HG02623 (cell line): ENCODE results near the gene UNC119.
"Not testable (repeated sequence)": the region's sequence is repeated elsewhere in the genome, so short reads cannot be mapped to it uniquely, and the experiment has no call there.

Experiments used
- ATAC-seq: cut with Tn5 transposase; IDR thresholded peaks from one replicate; pipeline ENCODE4 v1.9.1; 2021; ENCODE audit warnings: moderate library complexity; ENCODE audit not compliant: unreplicated experiment

UNC119 gene

DNA sequence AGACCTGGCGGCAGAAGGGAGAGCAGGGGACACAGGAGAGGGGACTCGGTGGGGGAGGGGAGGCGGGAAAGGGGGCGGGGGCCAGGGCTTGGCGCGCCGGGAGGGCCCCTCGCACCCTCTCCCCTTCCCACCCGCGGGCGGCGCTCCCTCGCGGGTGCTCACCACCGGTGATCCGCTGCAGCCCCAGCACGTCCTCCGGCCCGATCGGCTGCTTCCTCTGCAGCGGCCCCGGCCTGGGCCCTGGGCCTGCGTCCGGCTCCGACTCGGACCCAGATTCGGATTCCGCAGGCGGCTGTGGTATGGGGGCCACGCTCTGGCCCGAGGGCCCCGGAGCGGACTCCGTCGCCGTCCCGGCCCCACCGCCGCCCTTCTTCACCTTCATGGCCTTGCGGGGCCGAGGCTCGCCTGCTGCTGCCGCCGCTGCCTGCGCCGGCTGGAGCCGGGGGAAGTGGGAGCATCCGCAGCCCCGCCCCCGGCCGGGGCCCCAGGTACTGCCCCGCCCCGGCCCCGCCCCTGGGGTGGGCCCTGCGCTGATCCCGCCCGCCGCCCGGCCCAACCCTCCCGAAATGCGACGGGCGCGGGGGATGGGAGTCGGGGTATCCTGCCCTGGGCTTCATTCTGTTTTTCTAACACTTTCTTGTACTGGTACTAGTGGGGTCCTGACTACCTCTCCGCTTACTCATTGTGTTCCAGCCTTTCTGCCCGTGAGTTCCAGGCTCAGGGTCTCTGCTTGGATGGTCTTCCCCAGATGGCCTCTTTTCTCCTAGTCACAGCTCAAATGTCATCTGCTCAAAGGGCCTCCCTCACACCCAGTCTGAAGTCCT, at the start of gene UNC119:
Gene UNC119 (minus strand): TSS at position 449 of the 824 bp plus-strand sequence. CDS start 67 bp downstream, at position 382.
- ATAC-seq: peak; percentile 48

DNA sequence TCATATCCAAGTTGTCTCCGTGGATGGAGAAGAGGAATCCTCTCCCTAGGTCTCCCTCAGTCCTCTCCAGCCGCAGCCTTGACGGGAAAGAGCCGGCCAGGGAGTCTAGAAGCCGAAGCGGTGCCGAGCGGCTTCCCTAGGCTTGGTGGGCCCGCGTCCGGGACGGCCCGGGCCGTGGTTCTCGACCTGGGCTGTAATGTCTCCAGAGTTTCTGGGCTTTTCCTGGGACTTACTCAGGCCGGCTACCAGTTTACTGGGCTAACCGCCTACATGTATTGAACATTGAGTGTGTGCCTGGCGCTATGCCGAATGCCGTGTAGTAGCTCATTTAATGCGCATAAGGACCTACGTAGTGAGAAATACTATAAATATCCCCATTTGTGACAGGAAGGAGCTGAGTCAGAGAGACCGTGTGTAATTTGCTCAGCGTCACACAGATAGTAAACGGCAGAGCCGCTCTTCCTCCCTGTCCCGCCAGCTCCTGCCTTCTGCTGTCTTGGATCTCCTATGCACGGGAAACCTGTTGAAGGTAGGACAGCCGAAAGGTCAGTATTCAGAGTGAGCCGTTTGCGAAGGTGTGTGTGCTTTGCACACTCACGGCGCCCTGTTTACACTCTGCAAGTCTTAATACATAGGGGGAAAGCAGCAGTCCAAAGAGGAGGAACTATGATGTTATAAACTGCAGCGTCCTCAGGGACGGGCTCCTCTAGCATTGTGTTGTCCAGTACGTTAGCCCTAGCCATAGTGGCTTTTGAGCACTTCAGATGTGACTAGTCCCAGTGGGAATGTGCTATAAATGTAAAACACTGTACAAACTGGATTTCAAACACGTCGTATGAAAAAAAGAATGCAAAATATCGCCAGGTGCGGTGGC, 47.1 kb upstream of the UNC119 start:
- peak; percentile 39 for ATAC-seq

DNA sequence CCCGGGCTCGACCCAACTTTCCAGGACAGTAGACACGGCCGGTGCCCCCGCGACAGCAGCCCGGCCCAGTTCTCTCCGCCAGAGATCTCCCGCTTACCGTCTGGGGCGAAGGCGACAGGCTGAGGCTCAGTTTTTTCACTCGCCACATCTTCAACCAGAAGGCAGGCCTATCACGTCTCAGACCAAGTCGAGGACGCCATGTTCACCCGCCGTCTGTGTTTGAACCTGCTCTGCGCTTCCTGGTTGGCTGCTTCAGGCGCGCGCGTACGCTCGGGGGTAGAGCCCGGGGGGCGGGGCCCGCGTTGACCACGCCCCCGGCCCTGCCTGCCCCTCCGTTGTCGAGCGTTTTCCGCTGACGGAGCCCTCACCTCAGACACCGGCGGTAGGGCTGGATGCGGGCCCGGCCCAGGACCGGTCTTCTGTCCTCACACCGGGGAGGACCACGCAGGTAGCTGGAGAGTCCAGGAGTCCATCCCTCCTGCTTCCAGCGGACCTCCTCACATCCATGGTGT, 46.4 kb upstream of the UNC119 start, which contains the start of gene SPAG5:
Gene SPAG5 (minus strand): TSS at position 227 of the 512 bp plus-strand sequence. CDS start 79 bp downstream, at position 148.
- ATAC-seq: peak; percentile 82

GRCh38 chr17:28598389-28598788, 46.0 kb upstream of the UNC119 start:
- no peak for ATAC-seq

DNA sequence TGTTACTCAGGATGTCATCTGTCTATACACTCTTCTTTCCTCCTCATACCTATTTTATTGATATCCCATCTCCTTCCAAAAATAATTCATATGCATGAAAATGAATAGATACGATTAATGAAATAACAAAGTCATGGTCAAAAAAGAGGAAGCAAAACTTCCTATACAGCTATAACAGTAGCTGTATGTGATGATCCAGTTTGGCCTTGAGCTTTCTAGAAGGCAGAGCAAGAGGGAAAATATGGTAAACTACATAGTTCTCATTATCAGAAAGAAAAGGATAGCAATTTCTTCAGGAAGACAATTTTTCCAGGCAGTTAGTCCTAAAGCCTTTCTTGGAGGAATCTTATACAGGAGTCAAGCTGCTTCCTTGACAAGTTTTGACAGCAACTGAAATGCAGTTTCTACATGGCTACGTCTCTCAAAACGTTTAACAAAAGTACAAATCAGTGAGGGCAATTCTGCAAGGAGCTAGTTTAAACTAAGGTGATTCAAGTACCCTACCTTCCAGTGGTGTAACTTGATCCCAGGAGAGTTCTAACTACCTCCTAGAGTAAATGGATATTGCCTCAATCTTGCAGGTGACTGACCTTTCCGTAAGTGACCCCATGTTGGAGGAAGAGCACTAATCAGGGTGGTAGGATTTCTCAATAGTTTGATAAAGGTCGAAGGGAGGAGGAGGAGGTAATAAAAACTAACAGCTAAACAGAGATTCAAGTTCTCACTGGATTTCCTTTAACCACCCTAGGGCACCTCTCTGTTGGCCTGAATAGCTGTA, 45.4 kb upstream of the UNC119 start:
- no peak for ATAC-seq

DNA sequence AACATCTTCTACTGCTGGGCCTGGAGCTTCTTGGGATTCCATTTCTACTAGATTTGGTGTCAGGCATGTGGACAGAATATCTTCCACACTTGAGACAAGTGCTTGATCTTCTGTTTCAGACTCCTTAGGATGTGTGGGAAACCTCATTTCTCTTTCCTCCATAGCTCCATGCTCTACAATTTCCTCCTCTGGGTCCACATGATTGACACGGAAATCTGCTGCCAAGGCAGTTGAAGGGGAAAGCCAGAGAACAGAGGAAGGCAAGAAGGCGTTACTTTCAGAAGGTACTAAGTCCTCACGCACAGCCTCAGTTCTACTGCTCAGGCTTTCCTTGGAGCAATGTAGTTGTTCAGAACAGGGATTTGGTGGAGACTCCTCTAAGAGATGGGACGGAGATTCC, 39.8 kb upstream of the UNC119 start:
- ATAC-seq: no peak

DNA sequence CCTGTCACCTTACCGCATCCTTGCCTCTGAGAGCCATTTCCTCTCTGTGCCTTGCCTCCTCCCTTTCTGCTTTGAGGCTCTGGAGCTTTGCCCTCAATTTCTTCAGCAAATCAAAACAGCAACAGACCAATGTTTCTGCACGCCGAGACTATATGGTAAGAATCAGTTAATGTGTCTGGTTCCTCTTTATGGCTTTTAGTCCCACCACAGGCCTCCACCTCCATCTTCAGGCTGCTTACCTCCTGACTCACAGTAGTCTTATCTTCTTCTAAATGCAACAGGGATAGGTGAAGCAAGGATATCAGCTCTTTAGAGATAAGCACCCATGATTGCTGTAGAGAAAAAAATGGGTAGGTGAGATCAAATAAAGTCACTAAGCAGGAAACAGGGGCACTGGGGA, 33.4 kb upstream of the UNC119 start:
- ATAC-seq: no peak

GRCh38 chr17:28584434-28584833, 32.0 kb upstream of the UNC119 start:
- no peak for ATAC-seq

GRCh38 chr17:28582513-28582912, 30.1 kb upstream of the UNC119 start:
- ATAC-seq: no peak

GRCh38 chr17:28580959-28581358, 28.5 kb upstream of the UNC119 start:
- ATAC-seq: no peak

DNA sequence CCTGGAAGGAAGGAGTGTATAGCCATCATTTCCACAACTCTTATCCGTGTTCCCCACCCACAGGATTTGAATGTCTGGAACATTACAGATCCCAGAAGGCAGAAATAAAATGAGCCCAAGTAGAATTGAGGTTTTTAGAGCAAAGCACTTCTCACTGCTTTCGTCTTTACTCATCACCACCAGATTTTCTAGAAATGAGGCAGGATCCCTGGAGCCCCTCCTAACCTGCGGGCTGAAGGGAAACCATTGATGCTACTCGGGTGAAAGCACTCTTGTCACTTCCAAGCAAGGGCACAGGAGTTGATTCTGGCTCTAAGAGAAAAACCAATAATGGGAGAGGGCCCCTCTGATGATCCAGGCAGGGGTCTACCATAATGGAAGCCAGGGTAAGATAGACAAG, 27.1 kb upstream of the UNC119 start:
- no peak for ATAC-seq

GRCh38 chr17:28578246-28579195, 26.1 kb upstream of the UNC119 start:
- ATAC-seq: no peak

GRCh38 chr17:28577466-28577824, 25.0 kb upstream of the UNC119 start:
- no peak for ATAC-seq

DNA sequence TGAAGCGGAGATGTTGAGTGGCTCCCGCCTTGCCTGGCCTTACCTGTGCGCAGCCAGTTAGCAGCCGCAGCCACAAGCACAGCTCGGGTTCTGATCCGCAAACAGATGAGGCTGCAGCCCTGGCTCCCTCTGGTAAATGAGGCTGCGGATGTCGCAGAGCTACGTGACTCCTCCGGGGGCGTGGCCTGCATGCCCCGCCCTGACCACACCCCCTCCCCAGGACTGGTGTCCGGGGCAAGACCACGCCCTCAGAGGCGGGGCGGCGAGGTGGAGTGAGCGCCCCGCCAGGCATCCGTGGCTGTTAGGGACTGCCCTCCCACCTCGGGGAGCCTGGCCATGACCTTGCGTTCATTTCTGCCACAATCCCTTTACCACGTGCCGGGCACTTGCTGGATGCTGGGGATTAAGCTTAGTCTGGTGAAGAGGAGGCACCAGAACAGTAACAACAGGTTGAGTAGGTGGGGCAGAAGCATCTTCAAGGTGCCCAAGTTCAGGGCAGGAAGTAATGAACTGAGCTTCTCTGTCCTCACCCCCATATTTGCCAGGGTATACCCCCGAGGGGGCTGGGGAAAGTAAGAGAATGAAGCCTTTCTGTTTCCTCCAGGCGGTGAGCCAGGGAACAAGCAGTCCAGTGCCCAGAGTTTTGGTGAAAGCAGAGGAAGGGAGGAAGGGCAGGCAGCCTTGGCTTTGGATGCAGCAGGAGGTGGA, 24.5 kb upstream of the UNC119 start, which contains the start of gene ALDOC:
Gene ALDOC (minus strand): TSS at position 138 of the 708 bp plus-strand sequence. CDS start 1,363 bp downstream, outside the sequence.
- peak; percentile 74 for ATAC-seq

DNA sequence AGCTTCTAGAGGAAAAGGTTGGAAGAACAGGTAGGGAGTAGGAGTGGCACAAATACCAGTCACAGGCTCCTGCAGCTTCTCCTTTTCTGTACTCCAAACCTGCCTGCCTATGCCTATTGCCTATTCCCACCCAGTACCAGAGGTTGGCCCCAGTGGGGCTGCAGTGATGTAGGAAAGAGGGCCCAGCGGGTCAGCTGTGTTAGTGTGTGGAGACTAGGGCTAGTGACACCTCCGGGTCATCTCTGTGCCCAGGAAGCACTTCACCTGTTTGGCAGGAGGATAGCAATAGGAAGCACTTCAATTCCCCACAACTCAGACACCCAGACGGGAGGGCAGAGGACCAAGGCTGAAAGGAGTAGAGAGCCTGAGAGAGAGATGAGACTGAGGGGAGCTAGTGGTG, 23.6 kb upstream of the UNC119 start:
- not testable (repeated sequence) for ATAC-seq

DNA sequence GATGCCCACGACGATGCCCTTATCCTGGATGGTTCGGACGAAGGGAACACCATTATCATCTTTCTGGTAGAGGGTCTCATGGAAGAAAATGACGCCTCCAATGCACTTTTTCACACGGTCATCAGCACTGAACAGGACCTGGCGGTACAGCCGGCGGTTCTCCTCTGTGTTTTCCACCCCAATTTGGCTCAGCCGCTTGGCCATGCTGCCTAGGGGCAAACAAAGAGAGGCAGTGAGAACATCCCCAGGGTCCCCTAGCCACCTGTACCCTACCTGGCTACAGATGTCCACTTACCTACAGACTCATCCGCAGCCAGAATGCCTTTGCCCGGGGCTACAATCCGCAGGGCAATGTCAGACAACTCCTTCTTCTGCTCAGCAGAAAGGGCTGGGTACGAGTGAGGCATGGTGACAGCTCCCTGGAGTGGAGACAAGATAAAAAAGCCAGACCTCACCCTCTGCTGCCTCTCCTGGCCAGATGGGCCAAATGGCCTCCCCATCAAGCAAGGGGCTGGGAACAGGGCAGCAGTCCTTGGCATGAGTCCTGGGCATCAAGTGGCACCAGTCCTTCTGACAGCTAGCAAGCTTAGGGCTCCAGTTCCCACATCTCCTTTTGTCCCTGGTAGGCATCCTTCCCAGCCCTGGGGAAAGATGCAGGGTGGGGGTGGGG, 22.8 kb upstream of the UNC119 start:
- ATAC-seq: no peak

DNA sequence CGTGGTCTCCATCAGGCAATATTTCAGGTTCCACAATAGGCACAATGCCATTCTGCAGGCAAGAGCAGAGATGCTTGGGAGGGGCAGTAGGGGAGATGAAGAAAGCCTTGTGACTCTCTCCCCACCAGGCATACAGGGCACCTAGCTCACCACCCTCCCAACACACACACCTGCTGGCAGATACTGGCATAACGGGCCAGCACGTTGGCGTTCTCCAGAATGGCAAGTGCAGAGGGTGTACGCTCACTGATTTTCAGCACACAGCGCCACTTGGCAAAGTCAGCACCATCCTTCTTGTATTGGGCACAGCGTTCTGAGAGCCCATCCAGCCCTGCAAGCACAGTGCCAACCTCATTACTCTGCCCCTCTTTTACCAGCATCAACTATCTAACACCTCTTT, 22.1 kb upstream of the UNC119 start:
- no peak for ATAC-seq

DNA sequence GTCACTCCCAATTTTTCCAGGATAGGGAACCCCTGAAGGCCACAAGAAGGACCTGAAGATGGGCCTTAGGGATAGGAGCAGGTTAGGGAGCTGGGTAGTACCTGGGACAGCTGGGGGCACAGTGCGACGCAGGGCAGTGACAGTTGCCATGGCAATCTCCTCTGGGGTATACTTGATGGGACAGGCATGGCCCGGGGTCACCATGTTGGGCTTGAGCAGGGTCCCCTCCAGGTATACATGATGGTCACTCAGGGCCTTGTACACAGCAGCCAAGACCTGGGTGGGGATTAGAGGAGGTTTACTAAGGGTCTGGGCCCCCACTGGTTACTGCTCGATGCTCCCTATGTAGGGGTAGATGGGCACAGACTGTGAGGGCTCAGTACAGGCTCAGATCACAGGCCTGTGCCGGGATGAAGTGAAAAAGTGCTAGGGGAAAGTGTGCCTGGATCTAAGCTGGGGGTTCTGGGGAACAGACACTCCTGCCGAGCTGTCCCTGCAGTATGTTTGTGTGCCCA, 21.6 kb upstream of the UNC119 start:
- no peak for ATAC-seq
